ENCODE measurements around the gene SLIT3.

SLIT3 gene

GRCh38 chr5:168960497-168960896 is 340.4 kb downstream of the SLIT3 start:
- no peak overlapping the region for H3K4me3 ChIP-seq (ENCODE audit: low read length)
- TF ChIP-seq, protein P1, sequence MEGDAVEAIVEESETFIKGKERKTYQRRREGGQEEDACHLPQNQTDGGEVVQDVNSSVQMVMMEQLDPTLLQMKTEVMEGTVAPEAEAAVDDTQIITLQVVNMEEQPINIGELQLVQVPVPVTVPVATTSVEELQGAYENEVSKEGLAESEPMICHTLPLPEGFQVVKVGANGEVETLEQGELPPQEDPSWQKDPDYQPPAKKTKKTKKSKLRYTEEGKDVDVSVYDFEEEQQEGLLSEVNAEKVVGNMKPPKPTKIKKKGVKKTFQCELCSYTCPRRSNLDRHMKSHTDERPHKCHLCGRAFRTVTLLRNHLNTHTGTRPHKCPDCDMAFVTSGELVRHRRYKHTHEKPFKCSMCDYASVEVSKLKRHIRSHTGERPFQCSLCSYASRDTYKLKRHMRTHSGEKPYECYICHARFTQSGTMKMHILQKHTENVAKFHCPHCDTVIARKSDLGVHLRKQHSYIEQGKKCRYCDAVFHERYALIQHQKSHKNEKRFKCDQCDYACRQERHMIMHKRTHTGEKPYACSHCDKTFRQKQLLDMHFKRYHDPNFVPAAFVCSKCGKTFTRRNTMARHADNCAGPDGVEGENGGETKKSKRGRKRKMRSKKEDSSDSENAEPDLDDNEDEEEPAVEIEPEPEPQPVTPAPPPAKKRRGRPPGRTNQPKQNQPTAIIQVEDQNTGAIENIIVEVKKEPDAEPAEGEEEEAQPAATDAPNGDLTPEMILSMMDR (conservative IDR thresholded peaks at IDR 0.05; ENCODE audit: low read depth, low read length): no peak
- no peak for DNase-seq (ENCODE audit: low read depth)

- TF ChIP-seq, protein P1 (conservative IDR thresholded peaks at IDR 0.05; ENCODE audit: low read depth, low read length): no peak
- DNase-seq (ENCODE audit: low read depth): no peak
- H3K4me3 ChIP-seq (ENCODE audit: low read length): no peak overlapping the region
These were observed 347.6 kb downstream of the SLIT3 start for GRCh38 chr5:168953351-168953750.

- H3K4me3 ChIP-seq (ENCODE audit: low read length): no peak overlapping the region
- no peak for DNase-seq (ENCODE audit: low read depth)
- TF ChIP-seq, protein P1 (conservative IDR thresholded peaks at IDR 0.05; ENCODE audit: low read depth, low read length): no peak
These were observed 348.7 kb downstream of the SLIT3 start for GRCh38 chr5:168952196-168952595.

- TF ChIP-seq, protein P1 (conservative IDR thresholded peaks at IDR 0.05; ENCODE audit: low read depth, low read length): no peak
- DNase-seq (ENCODE audit: low read depth): no peak
- no peak overlapping the region for H3K4me3 ChIP-seq (ENCODE audit: low read length)
These were observed 349.2 kb downstream of the SLIT3 start for GRCh38 chr5:168951769-168952168.

GRCh38 chr5:168951356-168951755 is 349.6 kb downstream of the SLIT3 start:
- TF ChIP-seq, protein P1 (conservative IDR thresholded peaks at IDR 0.05; ENCODE audit: low read depth, low read length): no peak
- DNase-seq (ENCODE audit: low read depth): no peak
- H3K4me3 ChIP-seq (ENCODE audit: low read length): no peak overlapping the region

- DNase-seq (ENCODE audit: low read depth): no peak
- H3K4me3 ChIP-seq (ENCODE audit: low read length): no peak overlapping the region
- TF ChIP-seq, protein P1 (conservative IDR thresholded peaks at IDR 0.05; ENCODE audit: low read depth, low read length): no peak
These were observed 350.5 kb downstream of the SLIT3 start for GRCh38 chr5:168950241-168950951.

GRCh38 chr5:168948746-168949145 is 352.2 kb downstream of the SLIT3 start:
- no peak for DNase-seq (ENCODE audit: low read depth)
- TF ChIP-seq, protein P1 (conservative IDR thresholded peaks at IDR 0.05; ENCODE audit: low read depth, low read length): no peak
- no peak overlapping the region for H3K4me3 ChIP-seq (ENCODE audit: low read length)

Data from retinal pigment epithelial cell (primary cell).